Body of pancreas (tissue), 4 donors: ENCODE data around the gene ACSM2A.

Experiments
- POLR2A ChIP-seq, 3 donors: fragments of 450-650 bp; IDR thresholded peaks; one replicate each; pipeline ENCODE4 v1.6.1; 2016; ENCODE audit warnings: antibody characterized with exemption in 3 of 3, mild to moderate bottlenecking in 2 of 3
- TF ChIP-seq, protein P1 (sequence below), 7 experiments: fragments of 450-650 bp in 4 of 7; fragments of 200-600 bp in 3 of 7; sonication (generic) in 3 of 7; IDR thresholded peaks; one replicate each; pipeline ENCODE4 v1.5.1; 2016 to 2019; ENCODE audit warnings: antibody characterized with exemption in 7 of 7

DNA sequence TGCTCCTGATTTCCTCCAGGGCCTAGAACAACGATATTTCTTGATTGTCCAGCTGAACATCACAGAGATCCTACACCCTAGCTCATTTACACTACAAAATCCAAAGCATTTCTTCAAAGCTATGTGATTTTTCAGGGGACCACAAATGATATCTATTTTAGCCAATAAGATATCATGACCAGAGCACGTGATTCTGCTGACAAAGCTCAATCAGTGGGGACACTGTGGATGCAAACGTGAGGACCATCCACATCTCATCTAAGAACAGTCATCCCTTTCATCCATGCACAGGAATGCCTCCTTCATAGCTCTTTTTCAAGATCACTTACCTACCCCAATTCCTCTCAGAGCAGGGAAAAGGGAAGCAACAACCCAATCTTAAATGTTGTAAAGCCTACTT is 67.9 kb downstream of the ACSM2A start:
- TF ChIP-seq, protein P1, sequence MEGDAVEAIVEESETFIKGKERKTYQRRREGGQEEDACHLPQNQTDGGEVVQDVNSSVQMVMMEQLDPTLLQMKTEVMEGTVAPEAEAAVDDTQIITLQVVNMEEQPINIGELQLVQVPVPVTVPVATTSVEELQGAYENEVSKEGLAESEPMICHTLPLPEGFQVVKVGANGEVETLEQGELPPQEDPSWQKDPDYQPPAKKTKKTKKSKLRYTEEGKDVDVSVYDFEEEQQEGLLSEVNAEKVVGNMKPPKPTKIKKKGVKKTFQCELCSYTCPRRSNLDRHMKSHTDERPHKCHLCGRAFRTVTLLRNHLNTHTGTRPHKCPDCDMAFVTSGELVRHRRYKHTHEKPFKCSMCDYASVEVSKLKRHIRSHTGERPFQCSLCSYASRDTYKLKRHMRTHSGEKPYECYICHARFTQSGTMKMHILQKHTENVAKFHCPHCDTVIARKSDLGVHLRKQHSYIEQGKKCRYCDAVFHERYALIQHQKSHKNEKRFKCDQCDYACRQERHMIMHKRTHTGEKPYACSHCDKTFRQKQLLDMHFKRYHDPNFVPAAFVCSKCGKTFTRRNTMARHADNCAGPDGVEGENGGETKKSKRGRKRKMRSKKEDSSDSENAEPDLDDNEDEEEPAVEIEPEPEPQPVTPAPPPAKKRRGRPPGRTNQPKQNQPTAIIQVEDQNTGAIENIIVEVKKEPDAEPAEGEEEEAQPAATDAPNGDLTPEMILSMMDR (IDR thresholded peaks at IDR 0.05), result no peak
- no peak for TF ChIP-seq POLR2A (IDR thresholded peaks at IDR 0.05)
